HepG2 (cell line): Measurements from ENCODE around the gene UBE2G2. TPM values are rescaled to one million over a fixed set of nuclear protein-coding genes. Genes with fewer than 3 reads are reported as not detected.

Experiments used
- ATAC-seq: fragments of 200-7000 bp; cut with Tn5 transposase; 3 replicates; pipeline ENCODE4 v1.9.1; 2020; ENCODE audit warnings: mild to moderate bottlenecking, moderate library complexity
- BruUV-seq: library from RNA; stranded (reverse); fragments of 400-500 nt; replicated peaks from 2 replicates; lab custom pipeline; 2021; lab: Mats Ljungman, UMichigan
- CTCF ChIA-PET: fragments of 300-600 bp; formaldehyde crosslinking; extraction: SDS; loops from one replicate; lab custom pipeline; 2021; ENCODE audit warnings: low total read pairs, inconsistent platforms, low intra/inter-chr PET ratio; lab: Yijun Ruan, JAX
- POLR2A ChIA-PET: fragments of 350-600 bp; sonication (Branson Sonifier 250); formaldehyde crosslinking; loops from one replicate; lab custom pipeline; 2020; ENCODE audit warnings: antibody characterized with exemption, inconsistent platforms; lab: Yijun Ruan, JAX
- DNase-seq: peaks from one replicate; pipeline ENCODE4 v3.0.0-alpha.2; 2015; ENCODE audit warnings: low spot score
- FAIRE-seq: peaks from 3 replicates; lab custom pipeline; 2011; peaks lifted over from hg19 to GRCh38; lab: Jason Lieb, UNC
- H2AFZ ChIP-seq: one replicate; pipeline ENCODE4 v1.6.1; 2011; ENCODE audit warnings: low read length, inconsistent platforms
- H3K27ac ChIP-seq: fragments of 300-600 bp; 3 replicates; pipeline ENCODE4 v1.8.0; 2011; ENCODE audit warnings: mixed run types, mild to moderate bottlenecking, mixed read lengths, low read length, inconsistent platforms; ENCODE audit not compliant: insufficient read depth; ENCODE audit errors: extremely low read length
- H3K27me3 ChIP-seq, 2 experiments: fragments of 200-600 bp in 1 of 2; 2 replicates in 1 of 2; 3 replicates in 1 of 2; pipeline versions ENCODE4 v1.6.0 to v1.8.0; 2011; ENCODE audit warnings: low read length in 2 of 2, mild to moderate bottlenecking in 2 of 2, moderate library complexity in 2 of 2, inconsistent platforms in 1 of 2; ENCODE audit not compliant: insufficient read depth in 2 of 2, control insufficient read depth in 1 of 2
- H3K36me3 ChIP-seq, 2 experiments: fragments of 200-600 bp in 1 of 2; replicated peaks in 1 of 2; 2 replicates in 1 of 2; 3 replicates in 1 of 2; pipeline versions ENCODE4 v1.5.1 to v1.8.0; 2011; ENCODE audit warnings: low read length in 2 of 2, inconsistent platforms in 1 of 2; ENCODE audit not compliant: insufficient read depth in 2 of 2, control insufficient read depth in 1 of 2
- H3K4me1 ChIP-seq: 2 replicates; pipeline ENCODE4 v1.5.1; 2012; ENCODE audit warnings: low read length, inconsistent platforms; ENCODE audit not compliant: insufficient read depth
- H3K4me2 ChIP-seq: 2 replicates; pipeline ENCODE4 v1.6.0; 2011; ENCODE audit warnings: low read depth, low read length, inconsistent platforms
- H3K4me3 ChIP-seq, 3 experiments: fragments of 200-600 bp in 1 of 3; sonication (generic), shearing (Covaris generic) in 1 of 3; replicated peaks in 1 of 3; 2 replicates each; pipeline ENCODE4 v1.5.1; 2011 to 2016; ENCODE audit warnings: low read length in 3 of 3, inconsistent platforms in 2 of 3, low read depth in 2 of 3, mild to moderate bottlenecking in 2 of 3, control low read depth in 1 of 3, mixed read lengths in 1 of 3; ENCODE audit not compliant: insufficient read depth in 1 of 3
- H3K79me2 ChIP-seq: one replicate; pipeline ENCODE4 v1.6.1; 2011; ENCODE audit warnings: low read length, inconsistent platforms; ENCODE audit not compliant: insufficient read depth
- H3K9ac ChIP-seq: 2 replicates; pipeline ENCODE4 v1.6.0; 2011; ENCODE audit warnings: mild to moderate bottlenecking, low read depth, low read length, inconsistent platforms; ENCODE audit not compliant: insufficient read depth
- H3K9me3 ChIP-seq: 2 replicates; pipeline ENCODE4 v1.5.1; 2012; ENCODE audit warnings: mild to moderate bottlenecking, low read length
- H4K20me1 ChIP-seq: 2 replicates; pipeline ENCODE4 v1.6.0; 2011; ENCODE audit warnings: inconsistent platforms, mild to moderate bottlenecking, low read length, moderate library complexity; ENCODE audit not compliant: insufficient read depth
- AGO2 ChIP-seq: fragments of 200-400 bp; formaldehyde crosslinking; optimal IDR thresholded peaks from 2 replicates; pipeline ENCODE3; 2017; ENCODE audit warnings: mild to moderate bottlenecking, low read depth, low read length, moderate library complexity
- ARID4A ChIP-seq: sonication (generic); formaldehyde crosslinking; IDR thresholded peaks from 2 replicates; pipeline ENCODE4 v1.5.0; 2020; ENCODE audit warnings: mild to moderate bottlenecking, missing genetic modification reagents, borderline replicate concordance
- BHLHE40 ChIP-seq: IDR thresholded peaks from 2 replicates; pipeline ENCODE4 v1.6.1; 2011; ENCODE audit warnings: low read length, improper control_type of control experiment
- HOXA3 ChIP-seq: sonication (generic); formaldehyde crosslinking; IDR thresholded peaks from 2 replicates; pipeline ENCODE4 v1.5.0; 2020; ENCODE audit warnings: missing genetic modification reagents
- MYC ChIP-seq: sonication (generic); formaldehyde crosslinking; IDR thresholded peaks from 2 replicates; pipeline ENCODE4 v1.9.0; 2021; ENCODE audit warnings: missing genetic modification reagents, borderline replicate concordance
- NFE2L1 ChIP-seq: sonication (generic); formaldehyde crosslinking; IDR thresholded peaks from 2 replicates; pipeline ENCODE4 v1.4.0; 2020; ENCODE audit warnings: missing genetic modification reagents, mild to moderate bottlenecking, borderline replicate concordance
- ZNF138 ChIP-seq: sonication (generic); formaldehyde crosslinking; IDR thresholded peaks from 2 replicates; pipeline ENCODE4 v1.5.0; 2020; ENCODE audit warnings: mild to moderate bottlenecking, low read depth, missing genetic modification reagents
- ZNF354B ChIP-seq: sonication (generic); formaldehyde crosslinking; IDR thresholded peaks from 2 replicates; pipeline ENCODE4 v1.8.0; 2022; ENCODE audit warnings: mild to moderate bottlenecking, missing genetic modification reagents
- ZNF569 ChIP-seq: sonication (generic); formaldehyde crosslinking; IDR thresholded peaks from 2 replicates; pipeline ENCODE4 v1.5.0; 2020; ENCODE audit warnings: mild to moderate bottlenecking, missing genetic modification reagents, moderate library complexity, borderline replicate concordance
- ZNF614 ChIP-seq: IDR thresholded peaks from 2 replicates; pipeline ENCODE4 v1.6.1; 2018; ENCODE audit warnings: missing biosample characterization, missing genetic modification reagents, inconsistent platforms, borderline replicate concordance
- ZNF652 ChIP-seq: IDR thresholded peaks from 2 replicates; pipeline ENCODE4 v1.6.1; 2016; ENCODE audit warnings: low read depth, borderline replicate concordance
- ZSCAN29 ChIP-seq: sonication (generic); formaldehyde crosslinking; conservative IDR thresholded peaks from 2 replicates; pipeline ENCODE4 v1.4.0; 2020; ENCODE audit warnings: mild to moderate bottlenecking, missing genetic modification reagents
- WGBS: methylation state at CpG from one replicate; pipeline ENCODE4 v1.1.6; 2017; ENCODE audit warnings: low lambda C conversion rate; 5-methylcytosine and 5-hydroxymethylcytosine counted together
- in situ Hi-C: cut with HindIII; loops from 2 replicates; pipeline ENCODE4 v1.10.0; 2017; ENCODE audit warnings: low pct_unique_long_range_greater_than_20kb; ENCODE audit not compliant: extremely low pct_ligation_motif_present
- intact Hi-C: fragments of 100-400 bp; cut with micrococcal nuclease; formaldehyde crosslinking; loops from one replicate; pipeline ENCODE4 v1.10.0; 2022; ENCODE audit not compliant: unreplicated experiment
- polyA plus RNA-seq, 8 experiments: library from polyadenylated mRNA; depleted of rRNA in 3 of 8; stranded (reverse) in 7 of 8; unstranded in 1 of 8; fragments of >200 nt; fragmentation: Illumina TruSeq in 4 of 8; extraction: Trizol in 4 of 8; gene quantifications; 2 replicates each; pipeline versions ENCODE4 v1.2.1 to v1.2.3, GENCODE V29; 2011 to 2016; ENCODE audit warnings: low read depth in 4 of 8, missing spikeins in 1 of 8, mixed read lengths in 1 of 8; ENCODE audit not compliant: insufficient read depth in 1 of 8
- total RNA-seq, 5 experiments: library from RNA; depleted of rRNA; stranded (reverse); fragments of >200 nt; fragmentation: Illumina TruSeq; extraction: Trizol; gene quantifications; 2 replicates each; pipeline ENCODE4 v1.2.3, GENCODE V29; 2016; ENCODE audit warnings: low read depth in 1 of 5
- TF ChIP-seq, protein P1 (sequence below): sonication (generic); formaldehyde crosslinking; IDR thresholded peaks from 2 replicates; pipeline ENCODE4 v1.9.0; 2021; ENCODE audit warnings: missing genetic modification reagents, mild to moderate bottlenecking, borderline replicate concordance
- TF ChIP-seq, protein P2 (sequence below): IDR thresholded peaks from 2 replicates; pipeline ENCODE4 v1.6.1; 2012; ENCODE audit warnings: inconsistent platforms

UBE2G2 gene
- total and polyA plus RNA-seq, 2 of the 13 experiments (the other 11 are each of a cell fraction or from before 2014, with no cell fraction given) = 55.4 to 92.0 TPM

GRCh38 chr21:44850905-44851657 is 49.5 kb upstream of the UBE2G2 start:
- no peaks in the 10 kb centered on the region for H3K27me3 ChIP-seq
- peaks cover 78% of the 10 kb centered on the region for H4K20me1 ChIP-seq
- H3K79me2 ChIP-seq = peaks cover 30% of the 10 kb centered on the region
- WGBS = 83% methylated on average over 22 of the region's 26 CpGs
- CTCF ChIA-PET = no interaction called here
- H3K4me3 ChIP-seq = no peak overlapping the region
- no peak overlapping the region for H3K27ac ChIP-seq
- H3K4me1 ChIP-seq = peaks cover 56% of the 10 kb centered on the region
- no peak overlapping the region for H2AFZ ChIP-seq
- TSS peak; percentile 54 for BruUV-seq
- in situ Hi-C loops = no loop called here
- H3K9ac ChIP-seq = no peak overlapping the region
- POLR2A ChIA-PET = interaction anchor here (1.4 kb wide), 1 partner anchor 19 kb away, joined by 5 read pairs; no protein-coding TSS in a partner anchor
- no peak overlapping the region for H3K4me2 ChIP-seq
- H3K9me3 ChIP-seq = no peaks in the 10 kb centered on the region
- intact Hi-C loops = no loop called here
- peaks cover 44 to 71% of the 10 kb centered on the region in 2 experiments for H3K36me3 ChIP-seq
- no peak for DNase-seq
- ATAC-seq = no peak
- no peak for FAIRE-seq
- TF ChIP-seq ZNF569 (CRISPR knock-in tag) = no peak
- no peak for TF ChIP-seq ZSCAN29 (CRISPR knock-in tag)
- no peak for TF ChIP-seq NFE2L1 (CRISPR knock-in tag)
- peak; percentile 52; the same call in 1 of the 2 replicates for TF ChIP-seq MYC (CRISPR knock-in tag)
- TF ChIP-seq, protein P1, sequence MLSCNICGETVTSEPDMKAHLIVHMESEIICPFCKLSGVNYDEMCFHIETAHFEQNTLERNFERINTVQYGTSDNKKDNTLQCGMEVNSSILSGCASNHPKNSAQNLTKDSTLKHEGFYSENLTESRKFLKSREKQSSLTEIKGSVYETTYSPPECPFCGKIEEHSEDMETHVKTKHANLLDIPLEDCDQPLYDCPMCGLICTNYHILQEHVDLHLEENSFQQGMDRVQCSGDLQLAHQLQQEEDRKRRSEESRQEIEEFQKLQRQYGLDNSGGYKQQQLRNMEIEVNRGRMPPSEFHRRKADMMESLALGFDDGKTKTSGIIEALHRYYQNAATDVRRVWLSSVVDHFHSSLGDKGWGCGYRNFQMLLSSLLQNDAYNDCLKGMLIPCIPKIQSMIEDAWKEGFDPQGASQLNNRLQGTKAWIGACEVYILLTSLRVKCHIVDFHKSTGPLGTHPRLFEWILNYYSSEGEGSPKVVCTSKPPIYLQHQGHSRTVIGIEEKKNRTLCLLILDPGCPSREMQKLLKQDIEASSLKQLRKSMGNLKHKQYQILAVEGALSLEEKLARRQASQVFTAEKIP (CRISPR knock-in tag) = no peak
- TF ChIP-seq ZNF138 = no peak
- TF ChIP-seq, protein P2, sequence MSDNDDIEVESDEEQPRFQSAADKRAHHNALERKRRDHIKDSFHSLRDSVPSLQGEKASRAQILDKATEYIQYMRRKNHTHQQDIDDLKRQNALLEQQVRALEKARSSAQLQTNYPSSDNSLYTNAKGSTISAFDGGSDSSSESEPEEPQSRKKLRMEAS = peak; percentile 72
- peak; percentile 50; the same call in 1 of the 2 replicates for TF ChIP-seq ARID4A (CRISPR knock-in tag)
- no peak; the same call in 1 of the 2 replicates for TF ChIP-seq HOXA3
- no peak for TF ChIP-seq ZNF652 (CRISPR knock-in tag)
- no peak for TF ChIP-seq ZNF614 (CRISPR knock-in tag)
- TF ChIP-seq AGO2 = peak; percentile 41
- TF ChIP-seq BHLHE40 = no peak
- no peak for TF ChIP-seq ZNF354B (CRISPR knock-in tag)
